AG04449 (cell line): ENCODE results near the gene KIF26B.

Source experiments
- CTCF ChIA-PET: fragments of 350-600 bp; formaldehyde crosslinking; extraction: SDS; loops from one replicate; lab custom pipeline; 2021; ENCODE audit warnings: antibody characterized with exemption; lab: Yijun Ruan, JAX
- POLR2A ChIA-PET: fragments of 400-600, 350-600 bp; formaldehyde crosslinking; extraction: SDS; loops from one replicate; lab custom pipeline; 2020; ENCODE audit warnings: antibody characterized with exemption, inconsistent platforms; lab: Yijun Ruan, JAX
- DNase-seq: peaks from one replicate; pipeline ENCODE4 v3.0.0-alpha.2; 2010; ENCODE audit warnings: low read depth, low spot score
- H3K4me3 ChIP-seq: 2 replicates; pipeline ENCODE4 v1.5.1; 2011; ENCODE audit warnings: low read depth, mild to moderate bottlenecking, control low read depth, low read length
- TF ChIP-seq, protein P1 (sequence below): IDR thresholded peaks from one replicate; pipeline ENCODE4 v1.5.1; 2011; ENCODE audit warnings: mild to moderate bottlenecking, moderate library complexity, low read length, control low read depth, inconsistent platforms; ENCODE audit not compliant: insufficient read depth; ENCODE audit errors: missing control alignments

KIF26B gene

DNA sequence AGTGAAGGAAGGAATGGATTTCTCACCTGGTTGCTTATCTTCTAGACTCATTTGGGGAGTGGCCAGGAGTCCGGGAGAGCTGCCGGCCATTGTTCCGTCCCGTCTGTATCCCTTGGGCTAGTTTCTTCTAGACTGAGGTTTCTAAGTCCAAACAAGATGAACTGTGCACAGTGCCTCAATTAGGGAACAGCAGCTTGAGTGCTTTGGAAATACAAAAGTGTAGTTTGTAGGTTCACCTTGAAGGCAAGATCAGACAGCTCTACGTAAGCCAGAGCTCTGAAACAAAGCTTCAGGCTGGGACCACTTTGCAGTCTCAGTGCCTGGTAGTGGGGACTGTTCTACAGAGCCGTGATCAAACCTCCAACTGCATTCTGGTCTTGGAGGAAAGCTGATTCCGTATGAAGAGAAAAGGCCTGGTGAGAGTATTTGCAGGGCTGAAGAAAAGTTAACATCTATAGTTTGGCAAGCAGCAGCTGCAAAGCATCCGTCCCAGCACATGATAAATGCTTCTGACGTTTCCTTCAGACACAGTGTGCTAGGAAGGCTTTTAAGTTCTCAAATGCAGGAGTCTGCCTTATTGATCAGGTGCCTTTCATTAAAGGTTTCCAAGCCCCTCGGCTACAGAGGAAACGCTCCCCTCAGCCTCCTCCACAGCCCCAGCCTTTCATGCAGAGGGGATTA, 432.8 kb downstream of the KIF26B start:
- POLR2A ChIA-PET: no interaction called here
- TF ChIP-seq, protein P1, sequence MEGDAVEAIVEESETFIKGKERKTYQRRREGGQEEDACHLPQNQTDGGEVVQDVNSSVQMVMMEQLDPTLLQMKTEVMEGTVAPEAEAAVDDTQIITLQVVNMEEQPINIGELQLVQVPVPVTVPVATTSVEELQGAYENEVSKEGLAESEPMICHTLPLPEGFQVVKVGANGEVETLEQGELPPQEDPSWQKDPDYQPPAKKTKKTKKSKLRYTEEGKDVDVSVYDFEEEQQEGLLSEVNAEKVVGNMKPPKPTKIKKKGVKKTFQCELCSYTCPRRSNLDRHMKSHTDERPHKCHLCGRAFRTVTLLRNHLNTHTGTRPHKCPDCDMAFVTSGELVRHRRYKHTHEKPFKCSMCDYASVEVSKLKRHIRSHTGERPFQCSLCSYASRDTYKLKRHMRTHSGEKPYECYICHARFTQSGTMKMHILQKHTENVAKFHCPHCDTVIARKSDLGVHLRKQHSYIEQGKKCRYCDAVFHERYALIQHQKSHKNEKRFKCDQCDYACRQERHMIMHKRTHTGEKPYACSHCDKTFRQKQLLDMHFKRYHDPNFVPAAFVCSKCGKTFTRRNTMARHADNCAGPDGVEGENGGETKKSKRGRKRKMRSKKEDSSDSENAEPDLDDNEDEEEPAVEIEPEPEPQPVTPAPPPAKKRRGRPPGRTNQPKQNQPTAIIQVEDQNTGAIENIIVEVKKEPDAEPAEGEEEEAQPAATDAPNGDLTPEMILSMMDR: no peak
- no peak for DNase-seq
- CTCF ChIA-PET: interaction anchor here (1.0 kb wide), 1 partner anchor 15 kb away, joined by 4 read pairs; no protein-coding TSS in a partner anchor
- no peak overlapping the region for H3K4me3 ChIP-seq

DNA sequence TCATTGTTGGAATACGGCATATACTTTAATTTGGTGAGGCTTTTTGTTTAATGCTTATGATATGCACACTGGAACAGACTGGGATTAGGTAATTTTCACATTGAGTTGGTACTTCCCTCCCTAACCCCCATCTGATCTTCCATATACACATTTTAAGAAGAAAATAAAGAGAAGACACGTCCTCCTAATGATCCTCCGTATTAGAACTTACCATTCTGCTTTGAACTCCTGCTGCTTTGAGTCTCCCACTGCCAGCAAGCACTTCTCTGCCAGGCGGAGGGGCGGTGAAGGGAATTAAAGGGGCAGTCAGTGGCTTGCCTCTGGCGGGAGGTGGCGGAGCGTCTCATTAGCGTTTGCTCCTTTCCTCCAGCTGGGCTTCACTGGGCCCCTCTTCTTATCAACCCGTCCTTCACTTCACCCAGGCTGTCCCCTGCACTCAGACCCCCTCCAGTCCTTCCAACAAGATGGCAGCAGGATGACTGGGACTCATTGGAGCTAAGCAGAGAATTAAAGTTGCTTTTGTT, 433.4 kb downstream of the KIF26B start:
- ChIA-PET CTCF (no interaction called here), POLR2A (no interaction called here)
- DNase-seq: no peak
- TF ChIP-seq, protein P1: no peak
- no peak overlapping the region for H3K4me3 ChIP-seq

GRCh38 chr1:245589316-245589715, 434.5 kb downstream of the KIF26B start:
- ChIA-PET CTCF (no interaction called here), POLR2A (no interaction called here)
- no peak for DNase-seq
- no peak overlapping the region for H3K4me3 ChIP-seq
- TF ChIP-seq, protein P1: no peak

- TF ChIP-seq, protein P1: no peak
- POLR2A ChIA-PET: no interaction called here
- DNase-seq: no peak
- CTCF ChIA-PET: no interaction called here
- no peak overlapping the region for H3K4me3 ChIP-seq
These were observed 435.1 kb downstream of the KIF26B start for GRCh38 chr1:245589906-245590305.

DNA sequence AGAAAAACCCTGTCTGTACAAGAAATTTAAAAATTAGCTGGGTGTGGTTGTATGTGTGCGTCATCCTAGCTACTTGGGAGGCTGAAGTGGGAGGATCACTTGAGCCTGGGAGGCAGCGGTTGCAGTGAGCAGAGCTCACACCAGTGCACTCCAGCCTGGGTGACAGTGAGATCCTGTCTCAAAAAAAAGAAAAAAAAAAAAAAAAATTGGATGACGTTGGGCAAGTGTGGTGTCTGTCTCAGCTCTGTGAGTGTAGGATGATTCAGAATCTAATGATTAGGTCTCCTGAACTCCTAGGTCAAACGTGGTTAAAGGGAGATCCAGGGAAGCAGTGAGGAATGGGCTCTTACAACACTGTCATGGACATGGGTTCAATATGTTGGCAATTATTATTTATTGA, 435.9 kb downstream of the KIF26B start:
- TF ChIP-seq, protein P1: no peak
- no peak for DNase-seq
- H3K4me3 ChIP-seq: no peak overlapping the region
- ChIA-PET CTCF (no interaction called here), POLR2A (no interaction called here)

GRCh38 chr1:245591346-245592188, 436.8 kb downstream of the KIF26B start:
- TF ChIP-seq, protein P1: no peak
- DNase-seq: no peak
- POLR2A ChIA-PET: no interaction called here
- H3K4me3 ChIP-seq: no peak overlapping the region
- CTCF ChIA-PET: no interaction called here
